GM12874 (cell line): ENCODE data around the gene OR51B2.

Experiments used
- CTCF ChIP-seq: IDR thresholded peaks from 2 replicates; pipeline ENCODE4 v1.5.1; 2011; ENCODE audit warnings: low read depth, mild to moderate bottlenecking, control low read depth, low read length, moderate library complexity; ENCODE audit not compliant: insufficient read depth

OR51B2 gene

DNA sequence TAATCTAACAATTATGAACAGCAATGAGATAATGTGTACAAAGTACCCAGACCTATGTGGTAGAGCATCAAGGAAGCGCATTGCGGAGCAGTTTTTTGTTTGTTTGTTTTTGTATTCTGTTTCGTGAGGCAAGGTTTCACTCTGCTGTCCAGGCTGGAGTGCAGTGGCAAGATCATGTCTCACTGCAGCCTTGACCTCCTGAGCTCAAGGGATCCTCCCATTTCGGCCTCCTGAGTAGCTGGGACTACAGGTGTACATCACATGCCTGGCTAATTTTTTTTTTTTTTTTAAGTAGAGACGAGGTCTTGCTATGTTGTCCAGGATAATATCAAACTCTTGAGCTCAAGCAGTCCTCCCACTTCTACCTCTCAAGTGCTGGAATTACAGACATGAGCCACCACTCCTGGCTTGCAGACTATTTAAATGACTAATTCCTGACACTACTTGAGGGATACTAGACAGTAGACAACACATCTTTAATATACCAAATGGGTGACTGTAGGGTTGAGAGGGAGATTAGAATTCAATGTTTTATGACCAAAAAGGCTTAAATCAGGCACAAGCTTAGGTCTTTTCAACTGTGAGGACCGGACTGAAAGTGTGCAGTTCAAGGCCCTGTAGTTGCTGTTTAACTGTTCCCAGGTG is 35.1 kb downstream of the OR51B2 start:
- TF ChIP-seq CTCF: no peak

- TF ChIP-seq CTCF: no peak
Measured at GRCh38 chr11:5288108-5288905, 35.8 kb downstream of the OR51B2 start.

DNA sequence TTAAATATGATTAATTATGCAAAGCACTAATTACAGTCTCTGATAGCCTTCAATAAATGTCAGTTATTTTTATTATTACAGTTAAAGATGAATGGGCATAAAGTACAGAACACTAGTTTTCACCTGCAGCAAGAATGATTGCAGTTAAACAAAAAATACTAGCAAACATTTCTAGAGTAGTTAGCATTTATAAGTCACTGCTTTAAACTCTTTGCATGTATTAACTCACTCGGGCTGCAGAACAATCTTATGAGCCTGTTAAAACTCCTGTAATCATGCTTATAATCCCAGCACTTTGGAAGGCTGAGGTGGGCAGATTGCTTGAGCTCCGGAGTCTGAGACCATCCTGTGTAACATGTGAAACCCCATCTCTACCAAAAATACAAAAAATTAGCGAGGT is 37.2 kb downstream of the OR51B2 start:
- no peak for TF ChIP-seq CTCF

GRCh38 chr11:5286351-5286750 is 37.7 kb downstream of the OR51B2 start:
- no peak for TF ChIP-seq CTCF

GRCh38 chr11:5285703-5286340 is 38.3 kb downstream of the OR51B2 start:
- no peak for TF ChIP-seq CTCF

DNA sequence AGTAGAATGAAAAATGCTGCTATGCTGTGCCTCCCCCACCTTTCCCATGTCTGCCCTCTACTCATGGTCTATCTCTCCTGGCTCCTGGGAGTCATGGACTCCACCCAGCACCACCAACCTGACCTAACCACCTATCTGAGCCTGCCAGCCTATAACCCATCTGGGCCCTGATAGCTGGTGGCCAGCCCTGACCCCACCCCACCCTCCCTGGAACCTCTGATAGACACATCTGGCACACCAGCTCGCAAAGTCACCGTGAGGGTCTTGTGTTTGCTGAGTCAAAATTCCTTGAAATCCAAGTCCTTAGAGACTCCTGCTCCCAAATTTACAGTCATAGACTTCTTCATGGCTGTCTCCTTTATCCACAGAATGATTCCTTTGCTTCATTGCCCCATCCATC is 39.5 kb downstream of the OR51B2 start:
- no peak for TF ChIP-seq CTCF

- TF ChIP-seq CTCF: no peak
Measured at GRCh38 chr11:5283882-5284281, 40.2 kb downstream of the OR51B2 start.
